Measurements from ENCODE around the gene PPCDC.
A peak's percentile ranks its signal among the peaks of the same experiment; 100 is the strongest.
"Not testable (repeated sequence)": the region's sequence is repeated elsewhere in the genome, so short reads cannot be mapped to it uniquely, and the experiment has no call there.

PPCDC gene

GRCh38 chr15:75065851-75066509 lies 42.6 kb downstream of the PPCDC start:
- DNase-seq (ENCODE audit: low read depth in 2 of 3, low spot score in 1 of 3) = no peak

GRCh38 chr15:75067123-75067830 lies 43.9 kb downstream of the PPCDC start:
- DNase-seq (ENCODE audit: low read depth in 2 of 3, low spot score in 1 of 3) = peak in 2 of 3 donors; percentile 17 to 54

- DNase-seq (ENCODE audit: low read depth in 2 of 3, low spot score in 1 of 3) = no peak
Observed at GRCh38 chr15:75068748-75069147, 45.4 kb downstream of the PPCDC start.

GRCh38 chr15:75069301-75069925 lies 46.0 kb downstream of the PPCDC start:
- no peak for DNase-seq (ENCODE audit: low read depth in 2 of 3, low spot score in 1 of 3)

- DNase-seq (ENCODE audit: low read depth in 2 of 3, low spot score in 1 of 3) = no peak
Observed at GRCh38 chr15:75070674-75071073, 47.3 kb downstream of the PPCDC start.

- DNase-seq (ENCODE audit: low read depth in 2 of 3, low spot score in 1 of 3) = no peak
Observed at GRCh38 chr15:75073197-75073596, 49.8 kb downstream of the PPCDC start.

GRCh38 chr15:75076277-75076676 lies 52.9 kb downstream of the PPCDC start:
- DNase-seq (ENCODE audit: low read depth in 2 of 3, low spot score in 1 of 3) = no peak

- DNase-seq (ENCODE audit: low read depth in 2 of 3, low spot score in 1 of 3) = not testable (repeated sequence)
Observed at GRCh38 chr15:75077551-75077961, 54.2 kb downstream of the PPCDC start.

GRCh38 chr15:75081150-75081549 lies 57.8 kb downstream of the PPCDC start:
- DNase-seq (ENCODE audit: low read depth in 2 of 3, low spot score in 1 of 3) = no peak

GRCh38 chr15:75082689-75083088 lies 59.3 kb downstream of the PPCDC start:
- no peak for DNase-seq (ENCODE audit: low read depth in 2 of 3, low spot score in 1 of 3)

GRCh38 chr15:75085708-75086107 lies 62.3 kb downstream of the PPCDC start:
- not testable (repeated sequence) for DNase-seq (ENCODE audit: low read depth in 2 of 3, low spot score in 1 of 3)

GRCh38 chr15:75089456-75090387 lies 66.3 kb downstream of the PPCDC start:
- no peak for DNase-seq (ENCODE audit: low read depth in 2 of 3, low spot score in 1 of 3)

GRCh38 chr15:75090388-75090734 lies 67.0 kb downstream of the PPCDC start:
- no peak for DNase-seq (ENCODE audit: low read depth in 2 of 3, low spot score in 1 of 3)

GRCh38 chr15:75091814-75092213 lies 68.4 kb downstream of the PPCDC start:
- no peak for DNase-seq (ENCODE audit: low read depth in 2 of 3, low spot score in 1 of 3)

GRCh38 chr15:75094961-75095478 lies 71.6 kb downstream of the PPCDC start:
- not testable (repeated sequence) for DNase-seq (ENCODE audit: low read depth in 2 of 3, low spot score in 1 of 3)

- no peak for DNase-seq (ENCODE audit: low read depth in 2 of 3, low spot score in 1 of 3)
Observed at GRCh38 chr15:75095594-75095993, 72.2 kb downstream of the PPCDC start.

- no peak for DNase-seq (ENCODE audit: low read depth in 2 of 3, low spot score in 1 of 3)
Observed at GRCh38 chr15:75097939-75098338, 74.5 kb downstream of the PPCDC start.

GRCh38 chr15:75098404-75098803 lies 75.0 kb downstream of the PPCDC start:
- DNase-seq (ENCODE audit: low read depth in 2 of 3, low spot score in 1 of 3) = no peak

Data from stimulated activated CD4-positive, alpha-beta T cell treated with anti-CD3 and anti-CD28 coated beads, Interleukin-12 subunit alpha, Interleukin-12 subunit beta, amount 100 ng/mL, for 48 hours (primary cell).